GM19043 (cell line): Measurements from ENCODE around the gene MTHFD2.
"Not testable (repeated sequence)": the region's sequence is repeated elsewhere in the genome, so short reads cannot be mapped to it uniquely, and the experiment has no call there.

Experiments used
- ATAC-seq: cut with Tn5 transposase; IDR thresholded peaks from one replicate; pipeline ENCODE4 v1.9.1; 2021; ENCODE audit warnings: low read depth; ENCODE audit not compliant: unreplicated experiment

The MTHFD2 gene

DNA sequence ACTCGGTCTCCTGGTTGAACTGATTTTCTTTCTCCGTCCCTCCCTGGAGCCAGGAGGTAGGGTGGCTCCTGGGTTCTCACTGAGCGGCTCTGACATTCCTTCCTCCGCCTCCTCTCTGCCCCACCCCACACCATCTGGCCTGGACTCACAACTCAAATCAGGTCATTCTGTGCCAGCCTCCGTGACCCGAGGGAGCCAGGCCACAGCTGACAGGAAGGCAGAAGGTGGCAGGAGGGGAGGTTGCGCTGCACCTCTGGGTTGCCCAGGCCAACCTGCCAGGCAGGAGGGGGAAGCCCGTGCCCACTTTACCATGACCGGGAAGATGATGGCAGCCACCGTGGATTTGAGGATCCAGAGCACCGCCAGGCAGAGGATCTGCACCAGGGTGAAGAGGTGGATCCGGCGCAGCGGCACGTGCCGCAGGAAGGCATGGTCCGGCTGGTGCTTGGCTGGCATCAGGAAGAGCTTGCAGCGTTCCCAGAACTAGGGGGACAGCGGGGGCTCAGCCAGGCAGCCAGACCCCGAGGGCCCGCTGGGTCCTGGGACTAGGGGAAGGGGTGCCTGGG lies 28.3 kb downstream of the MTHFD2 start:
- no peak for ATAC-seq

DNA sequence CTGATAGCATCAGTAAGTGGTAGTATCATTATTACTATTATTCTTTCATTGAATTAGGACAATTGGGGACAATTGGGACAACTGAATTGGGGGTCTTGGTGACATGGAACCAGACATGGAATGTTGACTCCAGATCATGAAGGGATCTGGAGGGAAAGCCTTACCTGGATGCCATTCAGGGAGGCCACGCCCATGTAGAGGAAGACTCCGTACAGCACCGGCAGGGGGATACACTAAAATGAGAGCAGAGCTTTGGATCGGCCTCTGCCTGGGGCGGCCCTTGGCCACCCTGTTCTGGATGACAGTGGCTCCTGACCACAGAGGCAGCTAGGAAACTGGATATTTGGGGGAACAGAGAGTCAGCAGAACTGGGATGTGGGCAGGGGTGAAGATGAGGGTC lies 29.2 kb downstream of the MTHFD2 start:
- ATAC-seq: no peak

DNA sequence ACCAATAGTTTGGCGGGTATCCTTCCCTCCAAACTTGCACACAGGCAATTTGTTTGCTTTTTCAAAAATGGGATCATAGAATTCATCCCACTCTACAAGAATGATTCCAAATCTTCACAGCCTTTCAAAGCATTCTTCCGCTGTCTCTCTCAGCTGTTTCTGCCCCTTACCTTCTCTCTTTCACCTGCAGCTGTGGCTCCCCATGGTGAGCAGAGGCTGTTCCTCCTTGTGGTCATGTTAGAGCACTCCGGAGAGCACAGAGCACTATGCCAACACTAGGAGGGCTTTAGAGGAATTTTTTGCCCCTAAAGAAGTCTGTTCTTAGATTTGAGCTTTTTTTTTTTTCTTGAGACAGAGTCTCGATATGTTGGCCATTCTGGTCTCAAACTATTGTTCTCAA lies 30.4 kb downstream of the MTHFD2 start:
- no peak for ATAC-seq

DNA sequence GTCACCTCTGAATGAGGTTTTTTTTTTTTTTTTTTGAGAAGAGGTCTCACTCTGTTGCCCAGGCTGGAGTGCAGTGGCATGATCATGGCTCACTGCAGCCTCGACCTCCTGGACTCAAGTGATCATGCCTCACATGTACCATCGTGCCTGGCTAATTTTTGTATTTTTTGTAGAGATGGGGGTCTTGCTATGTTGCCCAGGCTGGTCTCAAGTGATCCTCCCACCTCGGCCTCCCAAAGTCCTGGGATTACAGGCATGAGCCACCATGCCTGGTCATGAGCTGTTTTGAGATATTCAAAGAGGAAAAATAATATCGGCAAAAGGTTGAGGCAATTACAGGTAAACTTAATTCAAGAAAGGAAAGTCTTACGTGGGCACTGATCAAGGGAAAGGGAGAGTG lies 31.4 kb downstream of the MTHFD2 start:
- not testable (repeated sequence) for ATAC-seq

DNA sequence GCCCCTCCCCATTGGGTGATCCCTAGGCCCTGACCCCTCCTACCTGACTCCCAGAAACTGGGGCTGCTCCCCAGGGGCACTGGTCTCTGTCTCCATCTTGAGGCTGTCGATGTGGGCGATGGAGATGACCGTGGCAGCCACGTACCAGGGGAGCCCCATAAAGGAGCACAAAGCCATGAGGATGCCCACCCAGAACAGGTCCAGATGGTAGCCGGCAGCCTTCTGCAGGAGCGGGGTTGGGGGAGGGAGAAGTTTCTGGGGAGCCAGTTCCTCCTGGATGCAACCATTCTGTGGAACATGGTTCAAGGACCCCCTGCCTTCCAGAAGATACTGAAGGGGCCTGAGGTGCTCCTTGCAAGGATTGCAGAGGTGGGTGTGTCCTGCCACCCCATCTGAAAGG lies 34.0 kb downstream of the MTHFD2 start:
- no peak for ATAC-seq

DNA sequence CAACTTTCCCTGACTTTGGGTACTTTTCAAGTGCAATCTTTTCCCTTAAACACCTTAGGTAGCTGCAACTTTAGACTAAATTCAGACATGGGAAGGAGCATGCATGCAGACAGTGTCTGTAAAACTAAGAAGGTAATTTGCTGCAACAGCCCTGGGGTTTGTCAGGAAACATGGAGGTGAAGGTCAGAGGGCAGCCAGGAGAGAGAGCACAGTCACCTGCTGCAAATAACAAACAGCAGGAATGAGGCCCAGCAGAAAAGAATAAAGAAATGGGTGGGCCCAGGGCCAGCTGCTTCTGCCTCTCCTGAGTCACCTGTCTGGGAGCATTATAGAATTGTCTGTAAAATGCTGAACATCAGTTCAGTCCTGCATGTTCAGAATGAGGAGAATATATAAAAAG lies 35.2 kb downstream of the MTHFD2 start:
- ATAC-seq: no peak

DNA sequence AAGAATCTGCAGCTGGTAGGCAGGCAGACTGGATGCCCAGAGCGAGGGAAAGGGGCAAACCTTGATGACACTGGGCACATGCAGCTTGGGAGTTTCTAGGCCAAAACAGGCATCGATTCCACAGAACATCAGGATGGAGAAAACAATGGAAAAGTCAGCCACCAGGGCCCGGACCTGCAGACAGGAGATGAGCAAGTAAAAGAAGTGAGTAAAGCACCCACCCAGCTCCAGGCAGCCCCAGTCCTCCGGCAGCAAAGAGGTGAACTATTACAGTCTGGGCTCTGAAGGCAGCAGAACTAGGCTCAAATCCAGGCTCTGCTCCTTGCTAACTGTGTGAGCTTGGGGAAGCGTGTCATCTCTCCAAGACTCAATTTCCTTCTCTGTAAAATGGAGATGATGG lies 36.6 kb downstream of the MTHFD2 start:
- no peak for ATAC-seq

DNA sequence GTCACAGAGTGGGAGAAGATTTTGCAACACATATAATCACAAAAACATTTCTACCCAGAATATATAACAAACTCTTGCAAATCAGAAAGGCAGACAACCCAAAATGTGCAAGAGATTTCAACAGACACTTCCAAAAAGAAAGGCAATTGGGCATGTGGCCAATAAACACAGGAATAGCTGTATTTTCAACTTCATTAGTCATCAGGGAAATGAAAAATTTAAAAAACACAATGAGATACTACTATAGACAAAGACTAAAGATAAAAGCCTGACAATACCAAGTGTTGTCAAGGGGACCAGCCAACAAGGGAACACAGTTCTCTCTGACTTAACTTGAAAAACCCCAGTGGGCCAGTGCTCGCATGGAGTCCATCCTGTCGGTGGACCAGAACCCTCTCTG lies 40.5 kb downstream of the MTHFD2 start:
- ATAC-seq: no peak

DNA sequence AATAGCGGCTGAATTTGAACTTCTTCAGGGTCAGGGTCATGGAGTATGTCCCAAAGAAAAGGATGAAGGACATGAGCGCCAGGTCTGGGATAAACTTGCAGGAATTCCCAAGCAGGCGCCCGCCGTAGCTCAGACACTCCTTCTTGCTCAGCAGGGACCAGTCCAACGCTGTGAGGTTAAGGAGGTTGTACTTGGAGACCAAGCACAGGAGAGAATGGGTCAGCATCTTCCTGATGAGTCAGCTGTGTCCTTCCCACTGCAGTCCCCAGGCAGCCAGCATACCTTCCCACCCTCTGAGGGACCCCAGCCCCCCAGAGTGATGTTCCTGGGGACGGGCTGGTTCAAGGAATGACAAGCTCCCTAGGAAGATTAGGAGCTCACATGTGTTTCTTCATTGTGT lies 40.9 kb downstream of the MTHFD2 start:
- ATAC-seq: no peak

DNA sequence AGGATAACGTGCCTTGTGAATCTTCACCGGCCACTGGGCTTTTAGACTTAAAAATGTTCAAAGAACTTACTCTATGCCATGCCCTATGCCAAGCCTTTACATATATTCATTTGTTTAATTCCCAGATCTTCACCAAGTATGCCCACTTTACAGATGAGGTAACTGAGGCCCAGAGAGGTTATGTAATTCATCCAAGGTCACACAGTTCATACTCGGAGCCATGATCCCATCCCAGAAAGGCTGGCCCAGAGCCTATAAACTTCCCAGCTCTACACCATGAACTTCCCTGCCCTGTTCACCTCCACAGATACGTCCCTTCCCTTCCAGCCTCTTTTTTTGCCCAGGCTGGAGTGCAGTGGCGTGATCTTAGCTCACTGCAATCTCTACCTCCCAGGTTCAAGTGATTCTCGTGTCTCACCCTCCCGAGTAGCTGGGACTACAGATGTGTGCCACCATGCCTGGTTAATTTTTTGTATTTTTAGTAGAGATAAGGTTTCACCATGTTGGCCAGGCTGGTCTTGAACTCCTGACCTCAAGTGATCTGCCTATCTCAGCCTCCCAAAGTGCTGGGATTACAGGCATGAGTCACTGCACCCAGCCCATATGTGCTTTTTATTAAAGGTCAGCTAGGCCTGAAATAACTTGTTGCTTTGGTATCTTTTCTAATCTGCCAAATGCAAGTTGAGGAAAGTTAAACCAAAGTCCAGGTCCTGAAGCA lies 44.1 kb downstream of the MTHFD2 start:
- ATAC-seq: no peak

DNA sequence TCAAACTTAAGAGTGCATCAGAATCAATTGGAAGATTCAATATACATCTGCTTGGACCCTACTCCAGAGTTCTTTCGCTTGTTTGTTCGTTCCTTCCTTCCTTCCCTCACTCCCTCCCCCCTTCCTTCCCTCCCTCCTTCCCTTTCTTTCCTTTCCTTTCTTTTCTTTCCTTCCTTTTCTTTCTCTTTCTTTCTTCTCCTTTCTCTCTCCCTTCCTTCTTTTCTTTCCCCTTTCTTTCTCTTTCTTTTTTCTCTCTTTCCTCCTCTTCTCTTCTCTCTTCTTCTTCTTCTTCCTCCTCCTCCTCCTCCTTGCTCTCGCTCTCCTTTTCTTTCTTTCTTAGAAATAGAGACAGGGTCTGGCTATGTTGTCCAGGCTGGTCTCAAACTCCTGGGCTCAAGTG lies 45.9 kb downstream of the MTHFD2 start:
- no peak for ATAC-seq

DNA sequence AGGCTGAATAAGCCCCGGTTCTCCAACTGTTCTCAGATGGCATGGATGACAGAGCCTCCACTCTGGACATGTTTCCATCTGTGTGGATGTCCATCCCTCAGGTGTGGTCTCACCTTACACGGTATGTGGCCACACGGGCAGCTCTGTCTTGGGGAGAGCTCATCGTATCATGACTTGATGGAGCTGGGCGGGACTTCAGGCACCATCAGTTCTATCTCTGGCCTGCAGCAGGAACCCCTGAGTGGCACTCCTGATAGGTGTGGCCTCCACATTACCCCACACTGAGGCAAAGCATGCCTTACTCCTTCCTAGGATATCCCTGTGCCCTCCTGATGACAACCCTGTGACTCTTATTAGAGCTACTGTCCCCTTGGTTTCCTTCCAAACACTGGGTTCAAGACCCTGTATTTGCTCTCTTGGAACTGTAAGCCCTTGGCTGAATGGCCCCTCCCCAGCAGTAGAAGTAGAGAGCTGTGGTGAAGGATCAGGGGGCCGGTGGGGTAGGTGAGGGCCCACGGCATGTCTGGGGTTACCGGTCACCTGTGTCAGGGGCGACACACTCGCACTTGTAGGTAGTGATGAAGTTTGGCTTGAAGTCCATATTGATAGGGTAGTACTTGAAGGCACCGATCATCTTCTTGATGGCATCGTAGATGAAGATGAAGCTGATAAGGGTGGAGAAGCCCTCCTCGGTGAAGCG lies 48.2 kb downstream of the MTHFD2 start:
- ATAC-seq: no peak

DNA sequence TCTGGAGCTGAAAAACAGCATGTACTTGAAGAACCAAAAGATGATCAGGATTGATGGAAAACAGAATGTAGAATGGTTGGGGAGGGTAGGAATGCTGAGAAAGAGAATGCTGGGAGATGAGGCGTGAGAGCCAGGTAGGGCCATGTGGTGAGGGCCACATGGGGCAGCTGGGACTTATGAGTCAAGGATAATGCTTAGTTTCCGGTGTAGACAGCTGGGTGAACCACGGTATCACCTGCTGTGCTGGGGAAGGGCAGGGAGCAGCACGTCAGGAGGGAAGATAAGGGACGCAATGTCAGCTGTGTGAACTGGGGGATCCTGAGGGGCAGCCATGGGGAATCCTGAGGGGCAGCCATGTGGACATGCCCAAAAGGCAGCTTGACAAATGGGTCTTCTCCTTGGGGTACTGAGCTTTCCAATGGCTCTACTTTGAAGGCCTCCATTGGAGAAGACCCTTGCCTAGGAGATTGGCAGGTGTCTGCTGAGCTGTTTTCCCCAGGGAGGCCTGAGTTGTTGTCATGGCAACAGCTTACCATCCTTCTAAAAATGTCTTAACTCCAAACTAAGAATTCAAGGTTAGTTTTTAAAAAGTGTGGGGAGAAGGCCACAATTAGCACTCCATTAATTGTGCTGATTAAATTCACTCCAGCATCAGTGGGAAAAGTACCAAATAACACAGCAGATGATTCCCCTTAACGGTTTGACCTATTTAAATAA lies 51.1 kb downstream of the MTHFD2 start:
- no peak for ATAC-seq

DNA sequence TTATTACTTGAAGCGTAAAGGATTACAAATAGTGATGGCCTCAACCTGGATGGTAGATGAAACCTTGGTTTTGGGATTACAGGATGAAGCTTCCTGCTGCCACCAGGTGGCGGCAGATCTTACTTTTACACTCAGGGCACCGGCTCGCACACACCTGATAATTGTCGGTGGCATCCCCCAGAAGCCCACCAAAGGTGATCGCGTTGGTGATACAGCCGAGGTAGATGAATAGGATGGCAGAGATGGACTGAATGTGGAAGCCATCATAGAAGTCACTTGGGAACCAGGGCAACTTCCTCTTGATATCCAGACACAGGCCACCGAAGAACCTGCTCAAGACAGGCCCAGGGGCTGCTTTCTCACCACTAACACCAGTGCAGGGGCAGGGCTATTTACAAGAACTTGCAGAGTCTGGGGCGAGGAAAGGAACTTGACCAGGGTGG lies 51.8 kb downstream of the MTHFD2 start:
- no peak for ATAC-seq

DNA sequence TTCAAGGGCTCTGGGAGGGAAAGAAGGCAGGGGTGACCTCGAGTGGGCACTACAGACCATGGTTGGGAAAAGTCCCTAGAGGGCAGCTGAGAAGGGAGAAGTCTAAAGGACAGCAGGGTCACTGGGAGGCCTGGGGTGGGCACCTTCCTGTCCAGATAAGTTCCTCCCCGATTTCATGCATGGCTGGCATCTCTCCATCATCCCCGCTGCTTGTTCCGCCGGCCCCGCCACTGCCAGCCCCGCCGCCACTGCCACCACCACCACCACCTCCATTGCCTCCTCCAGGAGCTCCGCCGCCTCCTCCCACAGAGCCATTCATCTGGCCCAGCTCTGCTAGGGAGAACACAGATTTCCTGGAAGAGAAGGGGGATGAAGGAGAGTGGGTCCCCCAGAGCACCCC lies 53.6 kb downstream of the MTHFD2 start:
- ATAC-seq: no peak

DNA sequence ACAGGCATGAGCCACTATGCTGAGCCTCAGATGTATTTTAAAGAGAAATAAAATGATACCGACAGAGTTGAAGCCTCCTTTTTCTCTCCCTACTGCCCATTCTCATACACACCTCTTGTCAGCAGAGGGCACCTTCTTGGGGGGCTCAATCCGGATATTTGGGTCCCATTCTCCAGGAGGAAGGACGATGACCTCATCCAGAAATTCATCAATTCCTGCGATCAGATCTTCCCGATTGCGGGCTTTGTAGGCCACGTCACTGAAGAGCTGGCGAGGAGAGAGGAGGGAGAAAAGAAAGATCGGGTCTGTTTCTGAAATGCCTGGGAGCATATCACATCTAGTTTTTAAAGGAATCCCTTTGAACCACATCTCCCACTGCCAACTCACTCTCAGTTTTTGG lies 54.4 kb downstream of the MTHFD2 start:
- ATAC-seq: no peak

DNA sequence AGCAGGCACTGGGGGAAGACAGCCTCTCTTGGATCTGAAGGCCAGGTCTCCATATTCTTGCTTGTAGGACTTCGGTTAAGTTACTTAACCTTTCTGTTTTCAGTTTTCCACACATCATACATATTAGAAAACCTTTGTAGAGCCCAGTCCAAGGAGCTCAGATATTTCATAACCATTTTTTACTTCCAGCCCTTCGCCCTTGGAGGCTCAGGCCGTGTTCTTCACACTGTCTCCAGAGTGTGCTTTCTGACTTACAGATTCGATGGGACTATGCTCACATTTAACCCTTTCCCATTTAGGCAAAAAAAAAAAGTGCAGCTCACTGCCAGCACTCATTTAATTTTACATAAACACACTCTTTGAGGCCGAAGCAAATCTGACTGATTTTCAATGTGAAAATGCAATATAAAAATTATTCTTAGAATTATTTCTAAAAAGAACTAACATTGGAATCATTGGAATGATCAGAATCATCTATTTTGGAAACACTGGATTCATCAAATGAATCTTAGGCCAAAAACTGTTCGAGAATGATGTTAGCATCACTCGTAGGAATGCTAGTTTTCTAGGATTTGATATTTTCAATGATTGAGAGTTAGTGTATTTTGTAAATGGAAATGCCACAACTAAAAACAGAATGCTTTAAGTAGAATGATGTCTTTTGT lies 55.0 kb downstream of the MTHFD2 start:
- no peak for ATAC-seq

DNA sequence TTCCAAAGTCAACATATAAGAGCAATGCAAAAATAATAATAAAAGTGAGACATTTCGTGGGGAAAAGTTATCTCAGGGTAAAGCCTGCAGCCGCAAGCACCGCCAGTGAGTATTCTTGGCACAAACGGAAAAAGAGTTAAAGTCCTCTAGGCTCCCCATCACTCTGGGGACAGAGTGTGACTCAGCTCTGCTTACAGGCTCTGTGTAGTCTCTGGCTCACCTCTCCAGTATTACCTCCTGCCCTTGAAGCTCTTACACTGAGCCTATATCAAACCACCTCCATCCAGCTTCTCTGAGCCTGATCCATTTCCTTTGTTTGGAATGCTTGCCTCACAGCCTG lies 55.5 kb downstream of the MTHFD2 start:
- ATAC-seq: no peak

DNA sequence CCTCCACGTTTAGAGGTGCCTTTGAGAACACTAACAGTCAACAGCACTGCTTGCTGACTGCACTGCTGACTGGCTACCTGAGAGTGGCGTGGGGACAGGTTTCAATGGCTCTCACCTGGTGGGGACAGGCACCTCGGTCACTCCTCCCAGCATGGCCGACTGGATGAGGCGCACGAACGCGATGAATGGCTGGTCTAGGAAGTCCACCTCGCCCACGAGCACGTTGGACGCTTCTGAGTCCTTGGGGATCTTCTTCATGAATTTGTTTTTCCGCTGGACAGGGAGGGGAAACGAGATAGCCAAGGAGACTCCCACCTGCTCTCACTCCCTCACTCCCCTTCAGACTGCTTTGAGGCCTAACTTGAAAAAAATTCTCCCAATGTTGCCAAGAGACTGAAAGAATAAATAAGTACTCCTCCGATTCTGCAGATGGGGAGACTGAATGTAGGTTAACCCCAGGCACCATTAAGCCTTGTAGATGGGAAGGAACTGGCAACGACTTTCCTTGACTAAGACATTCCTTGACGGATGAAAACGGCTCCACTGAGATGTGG lies 57.3 kb downstream of the MTHFD2 start:
- no peak for ATAC-seq

DNA sequence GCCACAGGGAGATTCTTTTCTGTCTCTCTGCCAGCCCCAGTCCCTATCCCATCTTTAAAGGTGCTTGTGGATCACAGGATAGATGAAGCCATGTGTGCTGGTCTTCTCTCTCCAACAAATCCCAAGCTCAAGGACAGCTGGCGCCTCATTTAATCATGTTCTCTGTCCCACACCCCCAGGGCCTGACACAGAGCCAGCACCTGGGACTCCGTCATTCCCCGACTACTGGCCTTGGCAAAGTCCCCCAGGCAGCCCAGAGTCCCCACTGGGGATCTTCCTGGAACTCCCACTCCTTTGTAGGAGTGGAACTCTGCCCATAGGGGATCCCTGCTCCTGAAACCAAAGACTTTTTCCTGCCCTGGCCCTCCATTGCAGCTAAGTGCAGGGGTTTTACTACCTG lies 60.8 kb downstream of the MTHFD2 start:
- no peak for ATAC-seq

DNA sequence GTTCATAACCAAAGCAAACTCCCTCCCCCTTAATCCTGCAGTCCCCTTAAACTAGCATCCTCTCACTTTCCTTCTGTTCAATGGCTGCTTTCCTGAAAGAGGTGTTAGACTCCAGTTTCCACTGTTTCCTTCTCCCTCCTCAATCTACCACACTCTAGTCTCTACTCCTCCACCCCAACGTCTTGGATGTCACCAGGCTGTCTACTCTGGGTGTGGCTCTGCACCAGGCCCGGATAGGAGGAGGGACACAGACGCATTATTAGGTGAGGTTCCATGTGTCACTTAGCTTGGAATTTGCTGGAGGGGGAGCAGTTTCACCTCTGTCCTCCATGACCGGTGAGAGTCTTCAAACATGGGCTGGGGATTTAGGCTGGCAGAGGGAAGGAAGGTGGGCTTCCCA lies 61.3 kb downstream of the MTHFD2 start:
- ATAC-seq: no peak
